HepG2 (cell line): ENCODE results near the gene ITPR1. TPM values are rescaled to one million over a fixed set of nuclear protein-coding genes. Genes with fewer than 3 reads are reported as not detected.

ENCODE experiments used
- ELF4 ChIP-seq: sonication (generic); formaldehyde crosslinking; IDR thresholded peaks from 2 replicates; pipeline ENCODE4 v1.5.0; 2020; ENCODE audit warnings: missing genetic modification reagents, mild to moderate bottlenecking, moderate library complexity, borderline replicate concordance
- FOXJ3 ChIP-seq: sonication (generic); formaldehyde crosslinking; IDR thresholded peaks from 2 replicates; pipeline ENCODE4 v1.4.0; 2020; ENCODE audit warnings: missing genetic modification reagents, mild to moderate bottlenecking, borderline replicate concordance
- HINFP ChIP-seq: sonication (generic); formaldehyde crosslinking; IDR thresholded peaks from 2 replicates; pipeline ENCODE4 v1.4.0; 2020; ENCODE audit warnings: low read depth, mild to moderate bottlenecking, missing genetic modification reagents
- KAT8 ChIP-seq: IDR thresholded peaks from 2 replicates; pipeline ENCODE4 v1.6.1; 2016; ENCODE audit warnings: missing genetic modification reagents, missing compliant biosample characterization
- KLF6 ChIP-seq: IDR thresholded peaks from 2 replicates; pipeline ENCODE4 v1.8.0; 2016; ENCODE audit warnings: missing biosample characterization, missing genetic modification reagents
- MTA3 ChIP-seq: sonication (generic); formaldehyde crosslinking; IDR thresholded peaks from 2 replicates; pipeline ENCODE4 v1.4.0; 2020; ENCODE audit warnings: missing genetic modification reagents
- PREB ChIP-seq: sonication (generic); formaldehyde crosslinking; IDR thresholded peaks from 2 replicates; pipeline ENCODE4 v1.4.0; 2020; ENCODE audit warnings: missing genetic modification reagents
- PTBP1 ChIP-seq: fragments of 200-400 bp; formaldehyde crosslinking; IDR thresholded peaks from 2 replicates; pipeline ENCODE4 v1.6.1; 2018; ENCODE audit warnings: low read length, low read depth; ENCODE audit not compliant: poor library complexity, severe bottlenecking
- RFX3 ChIP-seq: IDR thresholded peaks from 2 replicates; pipeline ENCODE4 v1.6.1; 2016; ENCODE audit warnings: missing biosample characterization, missing genetic modification reagents
- SALL2 ChIP-seq: sonication (generic); formaldehyde crosslinking; IDR thresholded peaks from 2 replicates; pipeline ENCODE4 v1.8.1; 2023; ENCODE audit warnings: mild to moderate bottlenecking, missing genetic modification reagents, inconsistent platforms
- STAT6 ChIP-seq: sonication (generic); formaldehyde crosslinking; IDR thresholded peaks from 2 replicates; pipeline ENCODE4 v1.4.0; 2020; ENCODE audit warnings: missing genetic modification reagents, mild to moderate bottlenecking, borderline replicate concordance
- U2AF1 ChIP-seq: fragments of 200-400 bp; formaldehyde crosslinking; optimal IDR thresholded peaks from 2 replicates; pipeline ENCODE3; 2017; ENCODE audit warnings: mild to moderate bottlenecking, low read depth, low read length
- ZBTB49 ChIP-seq: sonication (generic); formaldehyde crosslinking; IDR thresholded peaks from 2 replicates; pipeline ENCODE4 v1.4.0; 2020; ENCODE audit warnings: missing genetic modification reagents, borderline replicate concordance
- ZBTB7B ChIP-seq: sonication (generic); formaldehyde crosslinking; IDR thresholded peaks from 2 replicates; pipeline ENCODE4 v1.4.0; 2020; ENCODE audit warnings: missing genetic modification reagents
- ZNF225 ChIP-seq: sonication (generic); formaldehyde crosslinking; IDR thresholded peaks from 2 replicates; pipeline ENCODE4 v1.4.0; 2020; ENCODE audit warnings: mild to moderate bottlenecking, missing genetic modification reagents
- ZNF253 ChIP-seq: sonication (generic); formaldehyde crosslinking; IDR thresholded peaks from 2 replicates; pipeline ENCODE4 v1.8.0; 2022; ENCODE audit warnings: mild to moderate bottlenecking, missing genetic modification reagents, borderline replicate concordance
- ZNF619 ChIP-seq: sonication (generic); formaldehyde crosslinking; IDR thresholded peaks from 2 replicates; pipeline ENCODE4 v1.4.0; 2020; ENCODE audit warnings: mild to moderate bottlenecking, missing genetic modification reagents
- ZNF7 ChIP-seq: IDR thresholded peaks from 2 replicates; pipeline ENCODE4 v1.6.1; 2016; ENCODE audit warnings: missing biosample characterization, missing genetic modification reagents
- ZNF839 ChIP-seq: sonication (generic); formaldehyde crosslinking; IDR thresholded peaks from 2 replicates; pipeline ENCODE4 v1.4.0; 2020; ENCODE audit warnings: missing genetic modification reagents, mild to moderate bottlenecking, borderline replicate concordance
- ZNF841 ChIP-seq: sonication (generic); formaldehyde crosslinking; IDR thresholded peaks from 2 replicates; pipeline ENCODE4 v1.8.1; 2023; ENCODE audit warnings: missing genetic modification reagents, borderline replicate concordance
- ZSCAN29 ChIP-seq: sonication (generic); formaldehyde crosslinking; conservative IDR thresholded peaks from 2 replicates; pipeline ENCODE4 v1.4.0; 2020; ENCODE audit warnings: mild to moderate bottlenecking, missing genetic modification reagents
- polyA plus RNA-seq, 8 experiments: library from polyadenylated mRNA; depleted of rRNA in 3 of 8; stranded (reverse) in 7 of 8; unstranded in 1 of 8; fragments of >200 nt; fragmentation: Illumina TruSeq in 4 of 8; extraction: Trizol in 4 of 8; gene quantifications; 2 replicates each; pipeline versions ENCODE4 v1.2.1 to v1.2.3, GENCODE V29; 2011 to 2016; ENCODE audit warnings: low read depth in 4 of 8, missing spikeins in 1 of 8, mixed read lengths in 1 of 8; ENCODE audit not compliant: insufficient read depth in 1 of 8
- total RNA-seq, 5 experiments: library from RNA; depleted of rRNA; stranded (reverse); fragments of >200 nt; fragmentation: Illumina TruSeq; extraction: Trizol; gene quantifications; 2 replicates each; pipeline ENCODE4 v1.2.3, GENCODE V29; 2016; ENCODE audit warnings: low read depth in 1 of 5

ITPR1 gene
- total and polyA plus RNA-seq, 2 of the 13 experiments (the other 11 are each of a cell fraction or from before 2014, with no cell fraction given) = 10.0 to 11.4 TPM

- TF ChIP-seq SALL2 = peak; percentile 88; the same call in 1 of the 2 replicates
- 0 out of 2 replicates have a peak, but pooled peaks have one; percentile 79 for TF ChIP-seq ZSCAN29 (CRISPR knock-in tag)
- TF ChIP-seq MTA3 (CRISPR knock-in tag) = no peak
- no peak for TF ChIP-seq RFX3 (CRISPR knock-in tag)
- 0 out of 2 replicates have a peak, but pooled peaks have one; percentile 12 for TF ChIP-seq FOXJ3 (CRISPR knock-in tag)
- TF ChIP-seq ZNF7 = no peak
- peak; percentile 77; the same call in 1 of the 2 replicates for TF ChIP-seq ZBTB49 (CRISPR knock-in tag)
- TF ChIP-seq HINFP (CRISPR knock-in tag) = peak; percentile 83; the same call in 1 of the 2 replicates
- no peak for TF ChIP-seq U2AF1
- TF ChIP-seq ZNF839 (CRISPR knock-in tag) = peak; percentile 58; the same call in 1 of the 2 replicates
- TF ChIP-seq ZNF225 = no peak; the same call in 1 of the 2 replicates
- no peak for TF ChIP-seq ZNF619
- no peak for TF ChIP-seq PREB
- peak; percentile 93; the same call in 1 of the 2 replicates for TF ChIP-seq KLF6 (CRISPR knock-in tag)
- TF ChIP-seq ZNF841 = no peak
- TF ChIP-seq ZNF253 (CRISPR knock-in tag) = no peak
- TF ChIP-seq PTBP1 = no peak
- peak; percentile 100 for TF ChIP-seq KAT8
- no peak for TF ChIP-seq STAT6 (CRISPR knock-in tag)
- TF ChIP-seq ZBTB7B (CRISPR knock-in tag) = peak; percentile 77
- TF ChIP-seq ELF4 (CRISPR knock-in tag) = no peak; the same call in 1 of the 2 replicates
These were observed 26.2 kb upstream of the ITPR1 start, which contains the start of gene SUMF1 (continued) for GRCh38 chr3:4466741-4467521.
